H9 (cell line): ENCODE data around the gene SCNM1. TPM values are rescaled to one million over a fixed set of nuclear protein-coding genes. Genes with fewer than 3 reads are reported as not detected.

ENCODE experiments used
- DNase-seq: peaks from one replicate; pipeline ENCODE4 v3.0.0-alpha.2; 2017
- H2AFZ ChIP-seq: one replicate; pipeline ENCODE4 v1.6.1; 2013; ENCODE audit warnings: mild to moderate bottlenecking, low read length, control low read depth, moderate library complexity
- H2AK5ac ChIP-seq: 2 replicates; pipeline ENCODE4 v1.6.1; 2013; ENCODE audit warnings: low read length, control low read depth, mixed read lengths; ENCODE audit not compliant: insufficient read length
- H2BK120ac ChIP-seq: one replicate; pipeline ENCODE4 v1.6.1; 2013; ENCODE audit warnings: low read depth, mild to moderate bottlenecking, low read length, control low read depth, inconsistent platforms; ENCODE audit not compliant: poor library complexity, severe bottlenecking
- H2BK12ac ChIP-seq: 2 replicates; pipeline ENCODE4 v1.6.1; 2013; ENCODE audit warnings: low read length, control low read depth, mixed read lengths, low read depth; ENCODE audit not compliant: insufficient read length
- H2BK15ac ChIP-seq: 2 replicates; pipeline ENCODE4 v1.6.1; 2013; ENCODE audit warnings: low read depth, low read length, control low read depth
- H2BK20ac ChIP-seq: one replicate; pipeline ENCODE4 v1.6.1; 2013; ENCODE audit warnings: low read depth, mild to moderate bottlenecking, low read length, control low read depth, inconsistent platforms; ENCODE audit not compliant: poor library complexity, severe bottlenecking
- H2BK5ac ChIP-seq: 2 replicates; pipeline ENCODE4 v1.6.1; 2013; ENCODE audit warnings: low read length, control low read depth, mixed read lengths; ENCODE audit not compliant: insufficient read length
- H3K14ac ChIP-seq: 2 replicates; pipeline ENCODE4 v1.6.1; 2013; ENCODE audit warnings: low read length, control low read depth; ENCODE audit not compliant: insufficient read depth
- H3K18ac ChIP-seq: 2 replicates; pipeline ENCODE4 v1.6.1; 2013; ENCODE audit warnings: low read depth, mild to moderate bottlenecking, mixed read lengths, low read length, control low read depth; ENCODE audit not compliant: insufficient read length
- H3K23ac ChIP-seq: 2 replicates; pipeline ENCODE4 v1.6.1; 2013; ENCODE audit warnings: low read length, control low read depth, mixed read lengths, low read depth; ENCODE audit not compliant: insufficient read length
- H3K23me2 ChIP-seq: 2 replicates; pipeline ENCODE4 v1.6.1; 2013; ENCODE audit warnings: low read depth, mild to moderate bottlenecking, mixed read lengths, low read length, control low read depth; ENCODE audit not compliant: insufficient read length, poor library complexity, severe bottlenecking
- H3K27ac ChIP-seq: 2 replicates; pipeline ENCODE4 v1.5.1; 2013; ENCODE audit warnings: low read length, control low read depth, mixed read lengths, low read depth; ENCODE audit not compliant: insufficient read length
- H3K27me3 ChIP-seq: 2 replicates; pipeline ENCODE4 v1.6.1; 2013; ENCODE audit warnings: low read length, control low read depth, inconsistent platforms; ENCODE audit not compliant: insufficient read depth
- H3K4ac ChIP-seq: 2 replicates; pipeline ENCODE4 v1.6.1; 2013; ENCODE audit warnings: low read depth, mild to moderate bottlenecking, control low read depth, inconsistent platforms, low read length, moderate library complexity
- H3K4me1 ChIP-seq: 2 replicates; pipeline ENCODE4 v1.6.1; 2013; ENCODE audit warnings: low read length, control low read depth, inconsistent platforms; ENCODE audit not compliant: insufficient read depth
- H3K4me2 ChIP-seq: 2 replicates; pipeline ENCODE4 v1.6.1; 2013; ENCODE audit warnings: low read length, control low read depth, mixed read lengths; ENCODE audit not compliant: insufficient read length, insufficient read depth
- H3K56ac ChIP-seq: 2 replicates; pipeline ENCODE4 v1.6.1; 2013; ENCODE audit warnings: low read depth, mild to moderate bottlenecking, mixed read lengths, low read length, control low read depth; ENCODE audit not compliant: insufficient read length
- H3K79me1 ChIP-seq: 2 replicates; pipeline ENCODE4 v1.6.1; 2013; ENCODE audit warnings: low read depth, mild to moderate bottlenecking, moderate library complexity, low read length, control low read depth, inconsistent platforms; ENCODE audit not compliant: insufficient read depth, poor library complexity, severe bottlenecking
- H3K79me2 ChIP-seq: 2 replicates; pipeline ENCODE4 v1.6.1; 2013; ENCODE audit warnings: low read length, control low read depth, inconsistent platforms; ENCODE audit not compliant: insufficient read depth
- H3K9ac ChIP-seq: 2 replicates; pipeline ENCODE4 v1.6.1; 2013; ENCODE audit warnings: low read length, control low read depth, mixed read lengths; ENCODE audit not compliant: insufficient read length; ENCODE audit errors: extremely low read depth
- H3K9me3 ChIP-seq: one replicate; pipeline ENCODE4 v1.6.1; 2013; ENCODE audit warnings: low read depth, low read length, inconsistent platforms; ENCODE audit not compliant: control insufficient read depth
- H3T11ph ChIP-seq: one replicate; pipeline ENCODE4 v1.6.1; 2013; ENCODE audit warnings: mild to moderate bottlenecking, low read length, control low read depth, inconsistent platforms
- H4K20me1 ChIP-seq: one replicate; pipeline ENCODE4 v1.6.1; 2013; ENCODE audit not compliant: control insufficient read depth, insufficient read length, insufficient read depth
- H4K5ac ChIP-seq: 2 replicates; pipeline ENCODE4 v1.6.1; 2013; ENCODE audit warnings: low read depth, mild to moderate bottlenecking, mixed read lengths, low read length, control low read depth; ENCODE audit not compliant: insufficient read length
- H4K8ac ChIP-seq: replicated peaks from 2 replicates; pipeline ENCODE4 v1.6.1; 2013; ENCODE audit warnings: low read length, control low read depth, mixed read lengths, low read depth; ENCODE audit not compliant: insufficient read length
- H4K91ac ChIP-seq: 2 replicates; pipeline ENCODE4 v1.6.1; 2013; ENCODE audit warnings: low read depth, mild to moderate bottlenecking, moderate library complexity, mixed read lengths, low read length, control low read depth; ENCODE audit not compliant: insufficient read length
- H3K27ac Mint-ChIP-seq, 3 experiments: 2 replicates in 2 of 3; 3 replicates in 1 of 3; pipeline ENCODE4 v1.8.0; 2020 to 2021; ENCODE audit warnings: mixed read lengths in 3 of 3, mild to moderate bottlenecking in 1 of 3, moderate library complexity in 1 of 3
- H3K27me3 Mint-ChIP-seq: 2 replicates; pipeline ENCODE4 v1.8.0; 2021; ENCODE audit warnings: low read depth, mild to moderate bottlenecking, moderate library complexity, mixed read lengths
- H3K36me3 Mint-ChIP-seq, 3 experiments: 2 replicates in 2 of 3; 3 replicates in 1 of 3; pipeline ENCODE4 v1.8.0; 2020 to 2021; ENCODE audit warnings: low read depth in 3 of 3, mixed read lengths in 3 of 3; ENCODE audit not compliant: insufficient read depth in 1 of 3
- H3K4me1 Mint-ChIP-seq, 2 experiments: 2 replicates each; pipeline ENCODE4 v1.8.0; 2020; ENCODE audit warnings: mixed read lengths in 2 of 2
- H3K4me3 Mint-ChIP-seq, 2 experiments: 2 replicates in 1 of 2; 3 replicates in 1 of 2; pipeline ENCODE4 v1.8.0; 2020 to 2021; ENCODE audit warnings: mild to moderate bottlenecking in 2 of 2, mixed read lengths in 2 of 2, moderate library complexity in 1 of 2
- H3K9me3 Mint-ChIP-seq, 2 experiments: 2 replicates in 1 of 2; 3 replicates in 1 of 2; pipeline ENCODE4 v1.8.0; 2020; ENCODE audit warnings: mild to moderate bottlenecking in 2 of 2, mixed read lengths in 2 of 2, moderate library complexity in 1 of 2
- WGBS: extraction: QIAGEN DNeasy Blood & Tissue Kit; methylation state at CpG from one replicate; pipeline ENCODE4 v1.1.7; 2013; ENCODE audit warnings: missing lambda C conversion rate, low lambda C conversion rate, mixed read lengths; ENCODE audit not compliant: insufficient read length; ENCODE audit errors: extremely low coverage; 5-methylcytosine and 5-hydroxymethylcytosine counted together
- total RNA-seq: library from RNA; stranded (reverse); gene quantifications from 2 replicates; pipeline ENCODE4 v1.2.1, GENCODE V29; 2021
- TF ChIP-seq, protein P1 (sequence below): fragments of 200-600 bp; sonication (generic); conservative IDR thresholded peaks from 3 replicates; pipeline ENCODE4 v1.8.0; 2021; ENCODE audit warnings: antibody characterized with exemption, mild to moderate bottlenecking

Gene SCNM1
- total RNA-seq, 1 experiment from 2014 or later: 60.5 TPM

DNA sequence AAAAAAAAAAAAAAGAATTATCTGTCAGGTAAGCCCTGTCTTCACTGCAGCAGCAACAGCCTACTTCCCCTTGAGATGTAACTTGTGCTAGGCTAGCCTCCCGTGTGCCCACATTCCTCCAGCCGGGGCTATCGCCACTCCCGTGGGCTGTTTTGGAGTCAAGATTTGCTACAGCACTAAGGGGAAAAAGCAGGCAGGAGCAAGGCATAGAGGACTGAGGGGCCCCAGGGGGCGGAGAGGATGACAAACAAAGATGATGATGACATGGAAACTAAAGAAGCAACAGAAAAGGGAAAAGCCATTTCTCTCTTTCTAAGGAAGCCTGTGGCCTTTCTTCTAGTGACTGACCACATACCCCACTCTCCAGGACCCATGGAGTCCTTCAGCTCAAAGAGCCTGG lies 7.6 kb upstream of the SCNM1 start:
- no peak overlapping the region for H2BK12ac ChIP-seq
- no peaks in the 10 kb centered on the region for H3K23me2 ChIP-seq
- H3K27ac Mint-ChIP-seq: no peak overlapping the region; a peak in 1 of 7 replicates
- no peak overlapping the region for H2BK5ac ChIP-seq
- no peak overlapping the region for H3K56ac ChIP-seq
- no peak overlapping the region for H3K14ac ChIP-seq
- no peaks in the 10 kb centered on the region for H3K9me3 ChIP-seq
- H2BK15ac ChIP-seq: no peak overlapping the region
- no peak for DNase-seq
- H4K91ac ChIP-seq: no peak overlapping the region
- no peaks in the 10 kb centered on the region for H3K79me2 ChIP-seq
- H3K27me3 ChIP-seq: no peaks in the 10 kb centered on the region
- no peaks in the 10 kb centered on the region for H4K20me1 ChIP-seq
- no peak overlapping the region for H2AFZ ChIP-seq
- H3K18ac ChIP-seq: no peak overlapping the region
- peaks cover 9 to 10% of the 10 kb centered on the region in 2 experiments; a peak in 3 of 4 replicates for H3K4me1 Mint-ChIP-seq
- H2AK5ac ChIP-seq: no peak overlapping the region
- TF ChIP-seq, protein P1, sequence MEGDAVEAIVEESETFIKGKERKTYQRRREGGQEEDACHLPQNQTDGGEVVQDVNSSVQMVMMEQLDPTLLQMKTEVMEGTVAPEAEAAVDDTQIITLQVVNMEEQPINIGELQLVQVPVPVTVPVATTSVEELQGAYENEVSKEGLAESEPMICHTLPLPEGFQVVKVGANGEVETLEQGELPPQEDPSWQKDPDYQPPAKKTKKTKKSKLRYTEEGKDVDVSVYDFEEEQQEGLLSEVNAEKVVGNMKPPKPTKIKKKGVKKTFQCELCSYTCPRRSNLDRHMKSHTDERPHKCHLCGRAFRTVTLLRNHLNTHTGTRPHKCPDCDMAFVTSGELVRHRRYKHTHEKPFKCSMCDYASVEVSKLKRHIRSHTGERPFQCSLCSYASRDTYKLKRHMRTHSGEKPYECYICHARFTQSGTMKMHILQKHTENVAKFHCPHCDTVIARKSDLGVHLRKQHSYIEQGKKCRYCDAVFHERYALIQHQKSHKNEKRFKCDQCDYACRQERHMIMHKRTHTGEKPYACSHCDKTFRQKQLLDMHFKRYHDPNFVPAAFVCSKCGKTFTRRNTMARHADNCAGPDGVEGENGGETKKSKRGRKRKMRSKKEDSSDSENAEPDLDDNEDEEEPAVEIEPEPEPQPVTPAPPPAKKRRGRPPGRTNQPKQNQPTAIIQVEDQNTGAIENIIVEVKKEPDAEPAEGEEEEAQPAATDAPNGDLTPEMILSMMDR: no peak
- H3K79me1 ChIP-seq: no peaks in the 10 kb centered on the region
- H2BK120ac ChIP-seq: no peak overlapping the region
- no peak overlapping the region for H3K23ac ChIP-seq
- no peak overlapping the region for H4K8ac ChIP-seq
- no peak overlapping the region; a peak in 1 of 5 replicates for H3K4me3 Mint-ChIP-seq
- H3K4ac ChIP-seq: no peak overlapping the region
- no peak overlapping the region for H3K27ac ChIP-seq
- no peaks in the 10 kb centered on the region for H3K4me1 ChIP-seq
- no peaks in the 10 kb centered on the region; a peak in 1 of 5 replicates for H3K9me3 Mint-ChIP-seq
- no peak overlapping the region for H3K9ac ChIP-seq
- peaks cover 5 to 29% (median 21%) of the 10 kb centered on the region in 3 experiments; a peak in 6 of 7 replicates for H3K36me3 Mint-ChIP-seq
- H3K4me2 ChIP-seq: no peak overlapping the region
- WGBS: no CpG with 5 or more reads among the region's 5 CpGs
- no peak overlapping the region for H4K5ac ChIP-seq
- no peak overlapping the region for H3T11ph ChIP-seq
- no peak overlapping the region for H2BK20ac ChIP-seq
- no peaks in the 10 kb centered on the region for H3K27me3 Mint-ChIP-seq
